HL-60 (cell line): ENCODE results near the gene ARHGAP24.

Experiments used
- CTCF ChIP-seq: IDR thresholded peaks from one replicate; pipeline ENCODE4 v1.5.1; 2011; ENCODE audit warnings: low read length, control low read depth, inconsistent platforms; ENCODE audit not compliant: insufficient read depth
- GABPA ChIP-seq: IDR thresholded peaks from 2 replicates; pipeline ENCODE4 v1.6.1; 2012; ENCODE audit warnings: low read depth
- POLR2AphosphoS5 ChIP-seq: IDR thresholded peaks from 2 replicates; pipeline ENCODE4 v1.6.1; 2012; ENCODE audit warnings: low read depth
- REST ChIP-seq: IDR thresholded peaks from 2 replicates; pipeline ENCODE4 v1.6.1; 2012; ENCODE audit warnings: low read depth; ENCODE audit not compliant: insufficient replicate concordance

- TF ChIP-seq CTCF (no peak), POLR2AphosphoS5 (no peak), GABPA (no peak), REST (no peak)
These were observed 196.2 kb downstream of the ARHGAP24 start for GRCh38 chr4:85671120-85671519.
